K562 (cell line): ENCODE data around the gene LRRC7. TPM values are rescaled to one million over a fixed set of nuclear protein-coding genes. Genes with fewer than 3 reads are reported as not detected.

Experiments
- HNRNPUL1 ChIP-seq: fragments of 200-400 bp; formaldehyde crosslinking; IDR thresholded peaks from 2 replicates; pipeline ENCODE4 v1.6.1; 2017; ENCODE audit warnings: low read length
- NKRF ChIP-seq: fragments of 450-650 bp; IDR thresholded peaks from 2 replicates; pipeline ENCODE4 v1.6.1; 2016; ENCODE audit warnings: borderline replicate concordance
- SAP30 ChIP-seq: fragments of 200-600 bp; sonication (generic); IDR thresholded peaks from 2 replicates; pipeline ENCODE4 v1.6.1; 2012; ENCODE audit warnings: borderline replicate concordance, low read depth, mild to moderate bottlenecking, moderate library complexity, low read length, control low read depth, inconsistent platforms; ENCODE audit not compliant: insufficient read depth, poor library complexity, severe bottlenecking
- TCF15 ChIP-seq: fragments of 250-450 bp; sonication (Bioruptor Pico); IDR thresholded peaks from 2 replicates; pipeline ENCODE4 v1.8.0; 2022; ENCODE audit warnings: moderate library complexity, mild to moderate bottlenecking, inconsistent platforms
- TSHZ1 ChIP-seq: fragments of 250-450 bp; sonication (Bioruptor Pico); IDR thresholded peaks from 2 replicates; pipeline ENCODE4 v1.4.0; 2020; ENCODE audit warnings: mild to moderate bottlenecking, moderate library complexity
- ZNF76 ChIP-seq: fragments of 250-450 bp; sonication (Bioruptor Pico); IDR thresholded peaks from 2 replicates; pipeline ENCODE4 v1.4.0; 2020; ENCODE audit warnings: mild to moderate bottlenecking, moderate library complexity, borderline replicate concordance
- polyA plus RNA-seq, 8 experiments: library from polyadenylated mRNA; depleted of rRNA in 4 of 8; stranded (reverse) in 5 of 8; unstranded in 3 of 8; fragments of >200 nt; fragmentation: Nextera tagmentation in 2 of 8; fragmentation: Illumina TruSeq in 1 of 8; extraction: Ambion mirVana in 2 of 8; extraction: Trizol in 1 of 8; gene quantifications; 2 replicates each; pipeline versions ENCODE4 v1.2.1 to v1.2.3, GENCODE V29; 2011 to 2014; ENCODE audit warnings: inconsistent platforms in 1 of 8, missing spikeins in 1 of 8
- total RNA-seq, 7 experiments: library from RNA; depleted of rRNA in 6 of 7; stranded (reverse); fragments of >200 nt in 6 of 7; fragmentation: Illumina TruSeq in 2 of 7; extraction: Trizol in 2 of 7; gene quantifications; 2 replicates each; pipeline versions ENCODE4 v1.2.1 to v1.2.3, GENCODE V29; 2011 to 2021; ENCODE audit warnings: low replicate concordance in 1 of 7
- TF ChIP-seq, protein P1 (sequence below): fragments of 450-650 bp; IDR thresholded peaks from 2 replicates; pipeline ENCODE4 v1.6.1; 2016; ENCODE audit warnings: mild to moderate bottlenecking, moderate library complexity

The LRRC7 gene
- total and polyA plus RNA-seq, 9 of the 15 experiments (the other 6 are each of a cell fraction or from before 2014, with no cell fraction given): 0.09 to 0.94 (median 0.49) TPM

- TF ChIP-seq, protein P1, sequence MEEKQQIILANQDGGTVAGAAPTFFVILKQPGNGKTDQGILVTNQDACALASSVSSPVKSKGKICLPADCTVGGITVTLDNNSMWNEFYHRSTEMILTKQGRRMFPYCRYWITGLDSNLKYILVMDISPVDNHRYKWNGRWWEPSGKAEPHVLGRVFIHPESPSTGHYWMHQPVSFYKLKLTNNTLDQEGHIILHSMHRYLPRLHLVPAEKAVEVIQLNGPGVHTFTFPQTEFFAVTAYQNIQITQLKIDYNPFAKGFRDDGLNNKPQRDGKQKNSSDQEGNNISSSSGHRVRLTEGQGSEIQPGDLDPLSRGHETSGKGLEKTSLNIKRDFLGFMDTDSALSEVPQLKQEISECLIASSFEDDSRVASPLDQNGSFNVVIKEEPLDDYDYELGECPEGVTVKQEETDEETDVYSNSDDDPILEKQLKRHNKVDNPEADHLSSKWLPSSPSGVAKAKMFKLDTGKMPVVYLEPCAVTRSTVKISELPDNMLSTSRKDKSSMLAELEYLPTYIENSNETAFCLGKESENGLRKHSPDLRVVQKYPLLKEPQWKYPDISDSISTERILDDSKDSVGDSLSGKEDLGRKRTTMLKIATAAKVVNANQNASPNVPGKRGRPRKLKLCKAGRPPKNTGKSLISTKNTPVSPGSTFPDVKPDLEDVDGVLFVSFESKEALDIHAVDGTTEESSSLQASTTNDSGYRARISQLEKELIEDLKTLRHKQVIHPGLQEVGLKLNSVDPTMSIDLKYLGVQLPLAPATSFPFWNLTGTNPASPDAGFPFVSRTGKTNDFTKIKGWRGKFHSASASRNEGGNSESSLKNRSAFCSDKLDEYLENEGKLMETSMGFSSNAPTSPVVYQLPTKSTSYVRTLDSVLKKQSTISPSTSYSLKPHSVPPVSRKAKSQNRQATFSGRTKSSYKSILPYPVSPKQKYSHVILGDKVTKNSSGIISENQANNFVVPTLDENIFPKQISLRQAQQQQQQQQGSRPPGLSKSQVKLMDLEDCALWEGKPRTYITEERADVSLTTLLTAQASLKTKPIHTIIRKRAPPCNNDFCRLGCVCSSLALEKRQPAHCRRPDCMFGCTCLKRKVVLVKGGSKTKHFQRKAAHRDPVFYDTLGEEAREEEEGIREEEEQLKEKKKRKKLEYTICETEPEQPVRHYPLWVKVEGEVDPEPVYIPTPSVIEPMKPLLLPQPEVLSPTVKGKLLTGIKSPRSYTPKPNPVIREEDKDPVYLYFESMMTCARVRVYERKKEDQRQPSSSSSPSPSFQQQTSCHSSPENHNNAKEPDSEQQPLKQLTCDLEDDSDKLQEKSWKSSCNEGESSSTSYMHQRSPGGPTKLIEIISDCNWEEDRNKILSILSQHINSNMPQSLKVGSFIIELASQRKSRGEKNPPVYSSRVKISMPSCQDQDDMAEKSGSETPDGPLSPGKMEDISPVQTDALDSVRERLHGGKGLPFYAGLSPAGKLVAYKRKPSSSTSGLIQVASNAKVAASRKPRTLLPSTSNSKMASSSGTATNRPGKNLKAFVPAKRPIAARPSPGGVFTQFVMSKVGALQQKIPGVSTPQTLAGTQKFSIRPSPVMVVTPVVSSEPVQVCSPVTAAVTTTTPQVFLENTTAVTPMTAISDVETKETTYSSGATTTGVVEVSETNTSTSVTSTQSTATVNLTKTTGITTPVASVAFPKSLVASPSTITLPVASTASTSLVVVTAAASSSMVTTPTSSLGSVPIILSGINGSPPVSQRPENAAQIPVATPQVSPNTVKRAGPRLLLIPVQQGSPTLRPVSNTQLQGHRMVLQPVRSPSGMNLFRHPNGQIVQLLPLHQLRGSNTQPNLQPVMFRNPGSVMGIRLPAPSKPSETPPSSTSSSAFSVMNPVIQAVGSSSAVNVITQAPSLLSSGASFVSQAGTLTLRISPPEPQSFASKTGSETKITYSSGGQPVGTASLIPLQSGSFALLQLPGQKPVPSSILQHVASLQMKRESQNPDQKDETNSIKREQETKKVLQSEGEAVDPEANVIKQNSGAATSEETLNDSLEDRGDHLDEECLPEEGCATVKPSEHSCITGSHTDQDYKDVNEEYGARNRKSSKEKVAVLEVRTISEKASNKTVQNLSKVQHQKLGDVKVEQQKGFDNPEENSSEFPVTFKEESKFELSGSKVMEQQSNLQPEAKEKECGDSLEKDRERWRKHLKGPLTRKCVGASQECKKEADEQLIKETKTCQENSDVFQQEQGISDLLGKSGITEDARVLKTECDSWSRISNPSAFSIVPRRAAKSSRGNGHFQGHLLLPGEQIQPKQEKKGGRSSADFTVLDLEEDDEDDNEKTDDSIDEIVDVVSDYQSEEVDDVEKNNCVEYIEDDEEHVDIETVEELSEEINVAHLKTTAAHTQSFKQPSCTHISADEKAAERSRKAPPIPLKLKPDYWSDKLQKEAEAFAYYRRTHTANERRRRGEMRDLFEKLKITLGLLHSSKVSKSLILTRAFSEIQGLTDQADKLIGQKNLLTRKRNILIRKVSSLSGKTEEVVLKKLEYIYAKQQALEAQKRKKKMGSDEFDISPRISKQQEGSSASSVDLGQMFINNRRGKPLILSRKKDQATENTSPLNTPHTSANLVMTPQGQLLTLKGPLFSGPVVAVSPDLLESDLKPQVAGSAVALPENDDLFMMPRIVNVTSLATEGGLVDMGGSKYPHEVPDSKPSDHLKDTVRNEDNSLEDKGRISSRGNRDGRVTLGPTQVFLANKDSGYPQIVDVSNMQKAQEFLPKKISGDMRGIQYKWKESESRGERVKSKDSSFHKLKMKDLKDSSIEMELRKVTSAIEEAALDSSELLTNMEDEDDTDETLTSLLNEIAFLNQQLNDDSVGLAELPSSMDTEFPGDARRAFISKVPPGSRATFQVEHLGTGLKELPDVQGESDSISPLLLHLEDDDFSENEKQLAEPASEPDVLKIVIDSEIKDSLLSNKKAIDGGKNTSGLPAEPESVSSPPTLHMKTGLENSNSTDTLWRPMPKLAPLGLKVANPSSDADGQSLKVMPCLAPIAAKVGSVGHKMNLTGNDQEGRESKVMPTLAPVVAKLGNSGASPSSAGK: peak; percentile 76
- TF ChIP-seq SAP30 (no peak), TSHZ1 (no peak), ZNF76 (CRISPR knock-in tag) (0 out of 2 replicates have a peak, but pooled peaks have one; percentile 16), NKRF (no peak), TCF15 (CRISPR knock-in tag) (peak; percentile 27; the same call in 1 of the 2 replicates), HNRNPUL1 (no peak)
Observed at GRCh38 chr1:70041317-70042045, 473.8 kb downstream of the LRRC7 start (continued).
